Thoracic aorta (tissue), 2 donors: ENCODE data around the gene MICB. TPM values are rescaled to one million over a fixed set of nuclear protein-coding genes. Genes with fewer than 3 reads are reported as not detected.

ENCODE experiments used
- ATAC-seq: fragments of 150-250 bp; one replicate; pipeline ENCODE4 v1.8.0; 2017; ENCODE audit warnings: low read depth; ENCODE audit not compliant: insufficient number of reproducible peaks, low FRiP score
- DNase-seq: peaks from one replicate; pipeline ENCODE4 v3.0.0-alpha.2; 2020; ENCODE audit warnings: low spot score
- H3K27ac ChIP-seq, 2 donors: fragments of 200-600 bp; sonication (generic); 1 replicate in 1 of 2; 2 replicates in 1 of 2; pipeline ENCODE4 v1.5.1; 2016; ENCODE audit warnings: mild to moderate bottlenecking in 2 of 2, moderate library complexity in 2 of 2
- H3K27me3 ChIP-seq: fragments of 200-600 bp; sonication (generic); replicated peaks from 2 replicates; pipeline ENCODE4 v1.6.0; 2016; ENCODE audit warnings: mild to moderate bottlenecking; ENCODE audit not compliant: insufficient read depth
- H3K36me3 ChIP-seq: fragments of 200-600 bp; sonication (generic); one replicate; pipeline ENCODE4 v1.5.1; 2016
- H3K4me1 ChIP-seq, 2 donors: fragments of 200-600 bp; sonication (generic); 1 replicate in 1 of 2; 2 replicates in 1 of 2; pipeline versions ENCODE4 v1.5.1 to v1.6.0; 2016; ENCODE audit warnings: low read depth in 2 of 2, mild to moderate bottlenecking in 1 of 2; ENCODE audit not compliant: control insufficient read depth in 1 of 2
- H3K4me3 ChIP-seq: fragments of 200-600 bp; sonication (generic); 2 replicates; pipeline ENCODE4 v1.5.1; 2016; ENCODE audit warnings: mild to moderate bottlenecking
- H3K9me3 ChIP-seq: fragments of 200-600 bp; sonication (generic); 2 replicates; pipeline ENCODE4 v1.5.1; 2016
- CTCF ChIP-seq: fragments of 200-600 bp; sonication (generic); IDR thresholded peaks from one replicate; pipeline ENCODE4 v1.5.1; 2019; ENCODE audit warnings: antibody characterized with exemption
- total RNA-seq, 2 donors: library from RNA; depleted of rRNA; stranded (reverse); fragments of >200 nt; gene quantifications; one replicate each; pipeline versions ENCODE4 v1.1.0 to v1.2.3, GENCODE V29; 2016

MICB gene
- total RNA-seq, 2 donors from 2014 or later: 4.1 to 6.6 TPM

- H3K9me3 ChIP-seq: no peaks in the 10 kb centered on the region
- TF ChIP-seq CTCF: no peak
- DNase-seq (no peak), ATAC-seq (no peak)
- no peaks in the 10 kb centered on the region for H3K27me3 ChIP-seq
- no peak overlapping the region for H3K4me3 ChIP-seq
- peaks cover 35% of the 10 kb centered on the region for H3K36me3 ChIP-seq
- no peaks in the 10 kb centered on the region for H3K4me1 ChIP-seq
- H3K27ac ChIP-seq: no peak overlapping the region
Measured at GRCh38 chr6:31529329-31530150, 31.6 kb downstream of the MICB start.

GRCh38 chr6:31530659-31531058 lies 32.7 kb downstream of the MICB start:
- ATAC-seq: no peak
- no peak overlapping the region for H3K4me3 ChIP-seq
- H3K9me3 ChIP-seq: no peaks in the 10 kb centered on the region
- DNase-seq: no peak
- H3K36me3 ChIP-seq: peaks cover 46% of the 10 kb centered on the region
- no peaks in the 10 kb centered on the region for H3K27me3 ChIP-seq
- H3K27ac ChIP-seq: no peak overlapping the region
- no peak for TF ChIP-seq CTCF
- H3K4me1 ChIP-seq: no peaks in the 10 kb centered on the region

GRCh38 chr6:31531162-31531561 lies 33.2 kb downstream of the MICB start:
- no peaks in the 10 kb centered on the region for H3K27me3 ChIP-seq
- peaks cover 51% of the 10 kb centered on the region for H3K36me3 ChIP-seq
- no peak for TF ChIP-seq CTCF
- no peak overlapping the region for H3K4me3 ChIP-seq
- no peaks in the 10 kb centered on the region for H3K4me1 ChIP-seq
- H3K9me3 ChIP-seq: no peaks in the 10 kb centered on the region
- ATAC-seq: no peak
- no peak for DNase-seq
- no peak overlapping the region for H3K27ac ChIP-seq

GRCh38 chr6:31531771-31532643 lies 34.1 kb downstream of the MICB start:
- ATAC-seq (no peak), DNase-seq (no peak)
- Histone ChIP-seq H3K4me3 (no peak overlapping the region), H3K4me1 (no peaks in the 10 kb centered on the region), H3K27ac (no peak overlapping the region), H3K36me3 (peaks cover 57% of the 10 kb centered on the region), H3K27me3 (no peaks in the 10 kb centered on the region), H3K9me3 (no peaks in the 10 kb centered on the region)
- TF ChIP-seq CTCF: no peak
